Measurements from ENCODE around the gene ODAD3. TPM values are rescaled to one million over a fixed set of nuclear protein-coding genes. Genes with fewer than 3 reads are reported as not detected.

Gene ODAD3
- total and polyA plus RNA-seq, 2 of the 13 experiments (the other 11 are each of a cell fraction or from before 2014, with no cell fraction given): 0.04 to 0.08 TPM

DNA sequence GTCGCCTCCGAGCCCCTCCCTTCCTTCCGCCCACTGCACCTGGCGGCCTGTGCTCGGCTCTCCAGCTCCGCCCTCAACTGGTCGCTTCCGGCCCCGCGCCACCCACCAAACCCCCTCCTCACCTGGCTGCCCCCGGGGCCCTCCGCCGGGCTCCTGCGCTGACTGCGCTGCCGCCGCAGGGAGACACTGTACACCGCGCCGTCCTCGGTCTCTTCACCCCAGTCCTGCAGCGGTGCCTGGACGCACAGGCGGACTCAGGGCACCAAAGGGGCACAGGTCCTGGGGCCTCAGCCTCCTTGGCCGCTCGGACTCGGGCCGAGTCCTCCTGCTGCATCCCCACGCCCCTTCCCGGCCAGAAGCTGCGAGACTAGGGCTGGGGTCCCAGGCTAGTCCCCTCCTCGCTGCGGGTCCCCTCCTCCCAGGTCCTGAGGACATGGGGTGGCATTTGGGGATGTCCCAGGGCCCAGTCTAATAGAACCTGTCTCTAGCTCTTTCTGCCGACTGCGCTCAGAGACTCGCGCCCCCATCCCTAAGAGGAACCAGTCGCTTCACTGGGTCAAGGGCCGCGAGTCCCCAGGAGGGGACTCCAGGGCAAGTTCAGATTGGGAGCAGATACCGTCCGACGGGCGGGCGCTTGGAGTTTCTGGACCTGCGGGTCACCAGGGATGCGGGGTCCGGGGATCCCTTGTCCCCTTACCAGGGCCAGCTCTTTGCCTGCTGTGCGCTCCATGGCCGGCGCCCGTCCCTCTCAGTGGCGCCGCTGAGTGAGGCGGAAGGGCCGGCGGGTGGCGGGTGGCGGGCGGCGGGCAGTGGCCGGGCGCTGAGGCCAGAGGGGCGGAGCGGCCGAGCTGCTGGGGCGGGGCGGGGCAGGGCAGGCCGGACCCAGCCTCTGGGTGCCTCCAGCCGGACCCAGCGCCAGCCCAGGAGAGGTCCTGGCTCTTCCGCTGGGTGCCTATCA is 16.1 kb downstream of the ODAD3 start, which contains the start of gene RGL3 (continued):
- TF ChIP-seq, protein P1, sequence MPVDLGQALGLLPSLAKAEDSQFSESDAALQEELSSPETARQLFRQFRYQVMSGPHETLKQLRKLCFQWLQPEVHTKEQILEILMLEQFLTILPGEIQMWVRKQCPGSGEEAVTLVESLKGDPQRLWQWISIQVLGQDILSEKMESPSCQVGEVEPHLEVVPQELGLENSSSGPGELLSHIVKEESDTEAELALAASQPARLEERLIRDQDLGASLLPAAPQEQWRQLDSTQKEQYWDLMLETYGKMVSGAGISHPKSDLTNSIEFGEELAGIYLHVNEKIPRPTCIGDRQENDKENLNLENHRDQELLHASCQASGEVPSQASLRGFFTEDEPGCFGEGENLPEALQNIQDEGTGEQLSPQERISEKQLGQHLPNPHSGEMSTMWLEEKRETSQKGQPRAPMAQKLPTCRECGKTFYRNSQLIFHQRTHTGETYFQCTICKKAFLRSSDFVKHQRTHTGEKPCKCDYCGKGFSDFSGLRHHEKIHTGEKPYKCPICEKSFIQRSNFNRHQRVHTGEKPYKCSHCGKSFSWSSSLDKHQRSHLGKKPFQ (CRISPR knock-in tag; IDR thresholded peaks at IDR 0.05; ENCODE audit: insufficient replicate concordance): no peak
- TF ChIP-seq, protein P2, sequence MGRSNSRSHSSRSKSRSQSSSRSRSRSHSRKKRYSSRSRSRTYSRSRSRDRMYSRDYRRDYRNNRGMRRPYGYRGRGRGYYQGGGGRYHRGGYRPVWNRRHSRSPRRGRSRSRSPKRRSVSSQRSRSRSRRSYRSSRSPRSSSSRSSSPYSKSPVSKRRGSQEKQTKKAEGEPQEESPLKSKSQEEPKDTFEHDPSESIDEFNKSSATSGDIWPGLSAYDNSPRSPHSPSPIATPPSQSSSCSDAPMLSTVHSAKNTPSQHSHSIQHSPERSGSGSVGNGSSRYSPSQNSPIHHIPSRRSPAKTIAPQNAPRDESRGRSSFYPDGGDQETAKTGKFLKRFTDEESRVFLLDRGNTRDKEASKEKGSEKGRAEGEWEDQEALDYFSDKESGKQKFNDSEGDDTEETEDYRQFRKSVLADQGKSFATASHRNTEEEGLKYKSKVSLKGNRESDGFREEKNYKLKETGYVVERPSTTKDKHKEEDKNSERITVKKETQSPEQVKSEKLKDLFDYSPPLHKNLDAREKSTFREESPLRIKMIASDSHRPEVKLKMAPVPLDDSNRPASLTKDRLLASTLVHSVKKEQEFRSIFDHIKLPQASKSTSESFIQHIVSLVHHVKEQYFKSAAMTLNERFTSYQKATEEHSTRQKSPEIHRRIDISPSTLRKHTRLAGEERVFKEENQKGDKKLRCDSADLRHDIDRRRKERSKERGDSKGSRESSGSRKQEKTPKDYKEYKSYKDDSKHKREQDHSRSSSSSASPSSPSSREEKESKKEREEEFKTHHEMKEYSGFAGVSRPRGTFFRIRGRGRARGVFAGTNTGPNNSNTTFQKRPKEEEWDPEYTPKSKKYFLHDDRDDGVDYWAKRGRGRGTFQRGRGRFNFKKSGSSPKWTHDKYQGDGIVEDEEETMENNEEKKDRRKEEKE (IDR thresholded peaks at IDR 0.05): no peak
- TF ChIP-seq NRL (CRISPR knock-in tag; IDR thresholded peaks at IDR 0.05; ENCODE audit: borderline replicate concordance) (peak; percentile 56; the same call in 1 of the 2 replicates), NFKBIZ (CRISPR knock-in tag; IDR thresholded peaks at IDR 0.05) (no peak), ZNF773 (CRISPR knock-in tag; IDR thresholded peaks at IDR 0.05; ENCODE audit: borderline replicate concordance) (no peak), CAMTA2 (CRISPR knock-in tag; IDR thresholded peaks at IDR 0.05; ENCODE audit: borderline replicate concordance) (no peak), NCOA1 (CRISPR knock-in tag; IDR thresholded peaks at IDR 0.05) (no peak), ZFX (CRISPR knock-in tag; IDR thresholded peaks at IDR 0.05; ENCODE audit: low read depth) (peak; percentile 55), GATAD1 (CRISPR knock-in tag; IDR thresholded peaks at IDR 0.05) (0 out of 2 replicates have a peak, but pooled peaks have one; percentile 23), RBFOX2 (IDR thresholded peaks at IDR 0.05; ENCODE audit: low read depth, low read length) (peak; percentile 42; the same call in 1 of the 2 replicates), EHMT2 (IDR thresholded peaks at IDR 0.05; ENCODE audit: borderline replicate concordance, low read depth, low read length) (no peak), RARA (CRISPR knock-in tag; IDR thresholded peaks at IDR 0.05) (0 out of 2 replicates have a peak, but pooled peaks have one; percentile 3), ZBTB7A (CRISPR knock-in tag; IDR thresholded peaks at IDR 0.05) (peak; percentile 90; the same call in 1 of the 2 replicates)
- TF ChIP-seq, protein P3, sequence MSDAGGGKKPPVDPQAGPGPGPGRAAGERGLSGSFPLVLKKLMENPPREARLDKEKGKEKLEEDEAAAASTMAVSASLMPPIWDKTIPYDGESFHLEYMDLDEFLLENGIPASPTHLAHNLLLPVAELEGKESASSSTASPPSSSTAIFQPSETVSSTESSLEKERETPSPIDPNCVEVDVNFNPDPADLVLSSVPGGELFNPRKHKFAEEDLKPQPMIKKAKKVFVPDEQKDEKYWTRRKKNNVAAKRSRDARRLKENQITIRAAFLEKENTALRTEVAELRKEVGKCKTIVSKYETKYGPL (CRISPR knock-in tag; IDR thresholded peaks at IDR 0.05): no peak
- TF ChIP-seq, protein P4, sequence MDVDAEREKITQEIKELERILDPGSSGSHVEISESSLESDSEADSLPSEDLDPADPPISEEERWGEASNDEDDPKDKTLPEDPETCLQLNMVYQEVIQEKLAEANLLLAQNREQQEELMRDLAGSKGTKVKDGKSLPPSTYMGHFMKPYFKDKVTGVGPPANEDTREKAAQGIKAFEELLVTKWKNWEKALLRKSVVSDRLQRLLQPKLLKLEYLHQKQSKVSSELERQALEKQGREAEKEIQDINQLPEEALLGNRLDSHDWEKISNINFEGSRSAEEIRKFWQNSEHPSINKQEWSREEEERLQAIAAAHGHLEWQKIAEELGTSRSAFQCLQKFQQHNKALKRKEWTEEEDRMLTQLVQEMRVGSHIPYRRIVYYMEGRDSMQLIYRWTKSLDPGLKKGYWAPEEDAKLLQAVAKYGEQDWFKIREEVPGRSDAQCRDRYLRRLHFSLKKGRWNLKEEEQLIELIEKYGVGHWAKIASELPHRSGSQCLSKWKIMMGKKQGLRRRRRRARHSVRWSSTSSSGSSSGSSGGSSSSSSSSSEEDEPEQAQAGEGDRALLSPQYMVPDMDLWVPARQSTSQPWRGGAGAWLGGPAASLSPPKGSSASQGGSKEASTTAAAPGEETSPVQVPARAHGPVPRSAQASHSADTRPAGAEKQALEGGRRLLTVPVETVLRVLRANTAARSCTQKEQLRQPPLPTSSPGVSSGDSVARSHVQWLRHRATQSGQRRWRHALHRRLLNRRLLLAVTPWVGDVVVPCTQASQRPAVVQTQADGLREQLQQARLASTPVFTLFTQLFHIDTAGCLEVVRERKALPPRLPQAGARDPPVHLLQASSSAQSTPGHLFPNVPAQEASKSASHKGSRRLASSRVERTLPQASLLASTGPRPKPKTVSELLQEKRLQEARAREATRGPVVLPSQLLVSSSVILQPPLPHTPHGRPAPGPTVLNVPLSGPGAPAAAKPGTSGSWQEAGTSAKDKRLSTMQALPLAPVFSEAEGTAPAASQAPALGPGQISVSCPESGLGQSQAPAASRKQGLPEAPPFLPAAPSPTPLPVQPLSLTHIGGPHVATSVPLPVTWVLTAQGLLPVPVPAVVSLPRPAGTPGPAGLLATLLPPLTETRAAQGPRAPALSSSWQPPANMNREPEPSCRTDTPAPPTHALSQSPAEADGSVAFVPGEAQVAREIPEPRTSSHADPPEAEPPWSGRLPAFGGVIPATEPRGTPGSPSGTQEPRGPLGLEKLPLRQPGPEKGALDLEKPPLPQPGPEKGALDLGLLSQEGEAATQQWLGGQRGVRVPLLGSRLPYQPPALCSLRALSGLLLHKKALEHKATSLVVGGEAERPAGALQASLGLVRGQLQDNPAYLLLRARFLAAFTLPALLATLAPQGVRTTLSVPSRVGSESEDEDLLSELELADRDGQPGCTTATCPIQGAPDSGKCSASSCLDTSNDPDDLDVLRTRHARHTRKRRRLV (CRISPR knock-in tag; IDR thresholded peaks at IDR 0.05): 0 out of 2 replicates have a peak, but pooled peaks have one; percentile 25
- TF ChIP-seq, protein P5, sequence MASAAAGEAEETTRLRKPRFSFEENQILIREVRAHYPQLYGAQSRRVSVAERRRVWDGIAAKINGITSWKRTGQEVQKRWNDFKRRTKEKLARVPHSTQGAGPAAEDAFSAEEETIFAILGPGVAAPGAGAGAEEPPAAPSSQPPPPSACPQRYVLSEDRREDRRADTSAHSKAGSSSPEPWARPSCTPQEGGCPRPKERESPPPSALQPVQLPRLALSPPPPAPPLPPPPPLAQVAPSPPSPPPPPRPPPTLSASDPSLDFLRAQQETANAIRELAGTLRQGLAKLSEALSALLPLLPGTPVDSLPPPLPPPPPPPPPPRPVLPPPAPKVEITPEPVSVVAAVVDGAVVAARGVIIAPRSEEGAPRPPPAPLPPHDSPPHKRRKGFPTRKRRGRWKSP (CRISPR knock-in tag; IDR thresholded peaks at IDR 0.05): peak; percentile 50; the same call in 1 of the 2 replicates
